ENCODE data around the gene ANP32E.

GRCh38 chr1:150182247-150182646, 53.7 kb downstream of the ANP32E start:
- TF ChIP-seq, protein P1, sequence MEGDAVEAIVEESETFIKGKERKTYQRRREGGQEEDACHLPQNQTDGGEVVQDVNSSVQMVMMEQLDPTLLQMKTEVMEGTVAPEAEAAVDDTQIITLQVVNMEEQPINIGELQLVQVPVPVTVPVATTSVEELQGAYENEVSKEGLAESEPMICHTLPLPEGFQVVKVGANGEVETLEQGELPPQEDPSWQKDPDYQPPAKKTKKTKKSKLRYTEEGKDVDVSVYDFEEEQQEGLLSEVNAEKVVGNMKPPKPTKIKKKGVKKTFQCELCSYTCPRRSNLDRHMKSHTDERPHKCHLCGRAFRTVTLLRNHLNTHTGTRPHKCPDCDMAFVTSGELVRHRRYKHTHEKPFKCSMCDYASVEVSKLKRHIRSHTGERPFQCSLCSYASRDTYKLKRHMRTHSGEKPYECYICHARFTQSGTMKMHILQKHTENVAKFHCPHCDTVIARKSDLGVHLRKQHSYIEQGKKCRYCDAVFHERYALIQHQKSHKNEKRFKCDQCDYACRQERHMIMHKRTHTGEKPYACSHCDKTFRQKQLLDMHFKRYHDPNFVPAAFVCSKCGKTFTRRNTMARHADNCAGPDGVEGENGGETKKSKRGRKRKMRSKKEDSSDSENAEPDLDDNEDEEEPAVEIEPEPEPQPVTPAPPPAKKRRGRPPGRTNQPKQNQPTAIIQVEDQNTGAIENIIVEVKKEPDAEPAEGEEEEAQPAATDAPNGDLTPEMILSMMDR (IDR thresholded peaks at IDR 0.05; ENCODE audit: low read length) = no peak
- TF ChIP-seq EZH2 (optimal IDR thresholded peaks at IDR 0.05; ENCODE audit: low read depth, low read length) (no peak), EZH2phosphoT487 (IDR thresholded peaks at IDR 0.05; ENCODE audit: low read length) (no peak)
